HL-60/S4 treated with retinoic acid at 250 ng/mL for 4 days and 3 days (cell line): ENCODE measurements around the gene TEX13B.

Experiments used
- in situ Hi-C: fragments of 300-500 bp; cut with MboI; formaldehyde crosslinking; loops from 2 replicates; pipeline ENCODE4 v1.7.0; 2022; ENCODE audit warnings: low sequenced_read_pairs

Gene TEX13B

GRCh38 chrX:107940095-107940494, 42.1 kb downstream of the TEX13B start:
- in situ Hi-C loops: no loop called here

GRCh38 chrX:107936434-107936730, 45.8 kb downstream of the TEX13B start:
- in situ Hi-C loops: no loop called here

- in situ Hi-C loops: no loop called here
Measured at GRCh38 chrX:107935664-107936433, 46.3 kb downstream of the TEX13B start.

- in situ Hi-C loops: no loop called here
Measured at GRCh38 chrX:107935200-107935599, 47.0 kb downstream of the TEX13B start.

- in situ Hi-C loops: no loop called here
Measured at GRCh38 chrX:107934262-107934661, 47.9 kb downstream of the TEX13B start.
